NOMO-1 treated with DMSO at 0.1 percent for 48 hours (cell line): Measurements from ENCODE around the gene ZNF750.

Experiments used
- DNase-seq: peaks from one replicate; lab custom pipeline; 2025; ENCODE audit not compliant: unreplicated experiment; lab: John Stamatoyannopoulos, UW

The ZNF750 gene

GRCh38 chr17:82860606-82861392 is 21.0 kb upstream of the ZNF750 start:
- DNase-seq = no peak

GRCh38 chr17:82859431-82860403 is 19.9 kb upstream of the ZNF750 start:
- peak; percentile 81 for DNase-seq

- no peak for DNase-seq
Measured at GRCh38 chr17:82858376-82859126, 18.7 kb upstream of the ZNF750 start.

GRCh38 chr17:82856361-82856760 is 16.5 kb upstream of the ZNF750 start:
- no peak for DNase-seq

- DNase-seq = no peak
Measured at GRCh38 chr17:82854226-82854625, 14.4 kb upstream of the ZNF750 start.

- DNase-seq = no peak
Measured at GRCh38 chr17:82851381-82851780, 11.6 kb upstream of the ZNF750 start.

GRCh38 chr17:82849076-82849945 is 9.5 kb upstream of the ZNF750 start:
- DNase-seq = peak; percentile 79

- DNase-seq = no peak
Measured at GRCh38 chr17:82848022-82848592, 8.3 kb upstream of the ZNF750 start.

- DNase-seq = no peak
Measured at GRCh38 chr17:82846061-82846691, 6.4 kb upstream of the ZNF750 start.

GRCh38 chr17:82845163-82845807 is 5.5 kb upstream of the ZNF750 start:
- DNase-seq = no peak

GRCh38 chr17:82844796-82845162 is 5.0 kb upstream of the ZNF750 start:
- no peak for DNase-seq

GRCh38 chr17:82843904-82844680 is 4.3 kb upstream of the ZNF750 start:
- no peak for DNase-seq

- no peak for DNase-seq
Measured at GRCh38 chr17:82841921-82842596, 2.2 kb upstream of the ZNF750 start.

GRCh38 chr17:82840431-82840831 is 609 bp upstream of the ZNF750 start:
- no peak for DNase-seq

- DNase-seq = peak; percentile 94
Measured at GRCh38 chr17:82838386-82839063, 1.3 kb downstream of the ZNF750 start.

GRCh38 chr17:82837586-82838320 is 2.1 kb downstream of the ZNF750 start:
- DNase-seq = peak; percentile 53
